ENCODE measurements around the gene HTRA1.

HTRA1 gene

GRCh38 chr10:122499491-122499941, 38.2 kb downstream of the HTRA1 start:
- H3K9ac ChIP-seq (ENCODE audit: low read depth, low read length), result no peak overlapping the region
- no peak overlapping the region for H3K4me3 ChIP-seq (ENCODE audit: low read length)
- H3K36me3 ChIP-seq (ENCODE audit: insufficient read depth, low read depth, low read length), result no peaks in the 10 kb centered on the region
- no peaks in the 10 kb centered on the region for H3K27me3 ChIP-seq (ENCODE audit: insufficient read depth, low read length)
- no peaks in the 10 kb centered on the region for H3K4me1 ChIP-seq (ENCODE audit: insufficient read depth, low read length)
- no peaks in the 10 kb centered on the region for H3K9me3 ChIP-seq (ENCODE audit: insufficient read depth, low read depth, low read length)
- H3K27ac ChIP-seq (ENCODE audit: low read length), result no peak overlapping the region

DNA sequence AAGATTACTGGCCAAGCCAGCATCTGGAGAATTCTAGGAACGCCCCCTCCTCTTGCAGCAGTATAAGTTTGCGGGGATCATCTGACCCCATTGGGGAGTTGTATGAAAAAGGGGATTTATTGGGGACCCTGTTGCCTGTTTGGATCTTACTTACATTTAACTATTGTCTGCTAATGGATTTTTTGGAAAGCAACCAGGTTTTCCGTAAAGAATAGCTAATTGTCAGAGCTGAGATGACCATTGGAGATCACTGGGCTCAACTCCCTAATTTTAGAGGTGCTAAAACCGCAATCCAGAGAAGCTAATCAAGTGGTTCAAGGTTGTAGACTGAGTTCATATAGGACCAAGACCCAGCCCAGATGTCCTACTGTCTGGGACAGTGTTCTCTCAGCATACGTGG, 38.8 kb downstream of the HTRA1 start:
- no peak overlapping the region for H3K9ac ChIP-seq (ENCODE audit: low read depth, low read length)
- H3K9me3 ChIP-seq (ENCODE audit: insufficient read depth, low read depth, low read length), result no peaks in the 10 kb centered on the region
- H3K27me3 ChIP-seq (ENCODE audit: insufficient read depth, low read length), result no peaks in the 10 kb centered on the region
- no peak overlapping the region for H3K4me3 ChIP-seq (ENCODE audit: low read length)
- no peaks in the 10 kb centered on the region for H3K4me1 ChIP-seq (ENCODE audit: insufficient read depth, low read length)
- H3K36me3 ChIP-seq (ENCODE audit: insufficient read depth, low read depth, low read length), result no peaks in the 10 kb centered on the region
- no peak overlapping the region for H3K27ac ChIP-seq (ENCODE audit: low read length)

DNA sequence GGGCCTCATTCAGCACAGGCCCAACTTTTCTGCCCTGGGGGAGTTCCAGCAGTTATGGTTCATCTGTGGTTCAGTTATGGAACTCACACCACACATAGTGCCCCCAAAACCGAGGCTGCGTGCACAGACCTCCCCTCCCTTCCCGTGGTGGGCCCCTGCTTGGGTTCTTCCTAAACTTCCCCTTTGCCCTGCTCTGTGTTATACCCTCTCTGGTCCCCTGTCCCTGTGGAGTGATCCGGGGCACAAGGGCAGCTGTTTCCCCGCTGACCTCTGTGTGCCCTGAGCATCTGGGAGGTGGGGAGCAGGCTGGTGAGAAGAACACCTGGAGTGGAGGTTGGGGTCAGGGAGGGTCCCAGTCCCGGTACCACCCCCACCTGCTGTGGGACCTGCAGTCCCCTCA, 39.4 kb downstream of the HTRA1 start:
- Histone ChIP-seq H3K4me3 (ENCODE audit: low read length) (no peak overlapping the region), H3K36me3 (ENCODE audit: insufficient read depth, low read depth, low read length) (no peaks in the 10 kb centered on the region), H3K4me1 (ENCODE audit: insufficient read depth, low read length) (no peaks in the 10 kb centered on the region), H3K9me3 (ENCODE audit: insufficient read depth, low read depth, low read length) (no peaks in the 10 kb centered on the region), H3K27ac (ENCODE audit: low read length) (no peak overlapping the region), H3K9ac (ENCODE audit: low read depth, low read length) (no peak overlapping the region), H3K27me3 (ENCODE audit: insufficient read depth, low read length) (no peaks in the 10 kb centered on the region)

DNA sequence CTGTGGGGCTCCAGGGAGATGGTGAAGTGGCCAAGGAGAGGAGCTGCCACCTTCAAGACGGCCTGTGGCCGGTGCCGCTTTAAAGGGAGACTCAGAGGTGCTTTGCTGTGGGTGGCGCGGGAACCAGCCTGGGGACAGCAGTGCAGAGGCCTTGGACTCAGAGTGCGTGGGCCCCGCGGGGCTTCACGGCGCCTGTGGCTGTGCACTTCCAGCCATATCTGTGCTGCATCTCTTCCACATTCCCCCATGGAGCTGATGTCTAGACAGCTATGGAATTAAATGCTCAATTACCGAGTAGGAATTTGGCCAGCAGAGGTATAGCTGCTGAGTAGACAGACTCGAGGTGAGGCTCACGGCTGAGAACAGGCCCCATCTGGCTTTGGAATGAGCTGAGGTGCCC, 41.7 kb downstream of the HTRA1 start:
- Histone ChIP-seq H3K27me3 (ENCODE audit: insufficient read depth, low read length) (no peaks in the 10 kb centered on the region), H3K9me3 (ENCODE audit: insufficient read depth, low read depth, low read length) (no peaks in the 10 kb centered on the region), H3K4me1 (ENCODE audit: insufficient read depth, low read length) (no peaks in the 10 kb centered on the region), H3K9ac (ENCODE audit: low read depth, low read length) (no peak overlapping the region), H3K36me3 (ENCODE audit: insufficient read depth, low read depth, low read length) (no peaks in the 10 kb centered on the region), H3K27ac (ENCODE audit: low read length) (no peak overlapping the region), H3K4me3 (ENCODE audit: low read length) (no peak overlapping the region)

- Histone ChIP-seq H3K4me3 (ENCODE audit: low read length) (no peak overlapping the region), H3K27me3 (ENCODE audit: insufficient read depth, low read length) (no peaks in the 10 kb centered on the region), H3K27ac (ENCODE audit: low read length) (no peak overlapping the region), H3K36me3 (ENCODE audit: insufficient read depth, low read depth, low read length) (no peaks in the 10 kb centered on the region), H3K9me3 (ENCODE audit: insufficient read depth, low read depth, low read length) (no peaks in the 10 kb centered on the region), H3K4me1 (ENCODE audit: insufficient read depth, low read length) (no peaks in the 10 kb centered on the region), H3K9ac (ENCODE audit: low read depth, low read length) (no peak overlapping the region)
These were observed 42.7 kb downstream of the HTRA1 start for GRCh38 chr10:122503886-122504609.

GRCh38 chr10:122504610-122504950, 43.2 kb downstream of the HTRA1 start:
- Histone ChIP-seq H3K4me1 (ENCODE audit: insufficient read depth, low read length) (no peaks in the 10 kb centered on the region), H3K27ac (ENCODE audit: low read length) (no peak overlapping the region), H3K36me3 (ENCODE audit: insufficient read depth, low read depth, low read length) (no peaks in the 10 kb centered on the region), H3K9me3 (ENCODE audit: insufficient read depth, low read depth, low read length) (no peaks in the 10 kb centered on the region), H3K27me3 (ENCODE audit: insufficient read depth, low read length) (no peaks in the 10 kb centered on the region), H3K9ac (ENCODE audit: low read depth, low read length) (no peak overlapping the region), H3K4me3 (ENCODE audit: low read length) (no peak overlapping the region)

DNA sequence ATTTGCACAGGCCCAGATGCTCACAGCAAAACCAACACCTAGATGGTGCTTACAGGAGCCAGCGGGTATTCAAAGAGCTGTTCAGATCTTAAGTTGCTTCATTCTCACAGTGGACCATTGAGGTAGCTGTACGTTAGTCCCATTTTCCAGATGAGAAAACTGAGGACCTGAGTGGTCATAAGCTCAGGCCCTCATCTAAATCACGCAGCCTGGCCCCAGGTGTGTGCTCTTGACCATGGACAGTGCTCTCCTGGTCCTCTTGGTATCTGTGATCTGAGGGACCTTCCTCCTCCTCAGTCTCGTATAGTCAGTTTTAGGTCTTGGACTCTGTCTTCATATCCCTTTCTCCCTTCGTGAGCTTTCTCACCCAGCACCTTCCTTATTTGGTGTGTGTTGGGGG, 43.7 kb downstream of the HTRA1 start:
- Histone ChIP-seq H3K27me3 (ENCODE audit: insufficient read depth, low read length) (no peaks in the 10 kb centered on the region), H3K4me1 (ENCODE audit: insufficient read depth, low read length) (no peaks in the 10 kb centered on the region), H3K27ac (ENCODE audit: low read length) (no peak overlapping the region), H3K9me3 (ENCODE audit: insufficient read depth, low read depth, low read length) (no peaks in the 10 kb centered on the region), H3K9ac (ENCODE audit: low read depth, low read length) (no peak overlapping the region), H3K36me3 (ENCODE audit: insufficient read depth, low read depth, low read length) (no peaks in the 10 kb centered on the region), H3K4me3 (ENCODE audit: low read length) (no peak overlapping the region)

- Histone ChIP-seq H3K27me3 (ENCODE audit: insufficient read depth, low read length) (no peaks in the 10 kb centered on the region), H3K36me3 (ENCODE audit: insufficient read depth, low read depth, low read length) (no peaks in the 10 kb centered on the region), H3K9ac (ENCODE audit: low read depth, low read length) (no peak overlapping the region), H3K4me1 (ENCODE audit: insufficient read depth, low read length) (no peaks in the 10 kb centered on the region), H3K27ac (ENCODE audit: low read length) (no peak overlapping the region), H3K4me3 (ENCODE audit: low read length) (no peak overlapping the region), H3K9me3 (ENCODE audit: insufficient read depth, low read depth, low read length) (no peaks in the 10 kb centered on the region)
These were observed 44.7 kb downstream of the HTRA1 start for GRCh38 chr10:122505885-122506645.

- Histone ChIP-seq H3K27ac (ENCODE audit: low read length) (no peak overlapping the region), H3K4me1 (ENCODE audit: insufficient read depth, low read length) (no peaks in the 10 kb centered on the region), H3K27me3 (ENCODE audit: insufficient read depth, low read length) (no peaks in the 10 kb centered on the region), H3K9me3 (ENCODE audit: insufficient read depth, low read depth, low read length) (no peaks in the 10 kb centered on the region), H3K36me3 (ENCODE audit: insufficient read depth, low read depth, low read length) (no peaks in the 10 kb centered on the region), H3K9ac (ENCODE audit: low read depth, low read length) (no peak overlapping the region), H3K4me3 (ENCODE audit: low read length) (no peak overlapping the region)
These were observed 46.3 kb downstream of the HTRA1 start for GRCh38 chr10:122507616-122508015.

DNA sequence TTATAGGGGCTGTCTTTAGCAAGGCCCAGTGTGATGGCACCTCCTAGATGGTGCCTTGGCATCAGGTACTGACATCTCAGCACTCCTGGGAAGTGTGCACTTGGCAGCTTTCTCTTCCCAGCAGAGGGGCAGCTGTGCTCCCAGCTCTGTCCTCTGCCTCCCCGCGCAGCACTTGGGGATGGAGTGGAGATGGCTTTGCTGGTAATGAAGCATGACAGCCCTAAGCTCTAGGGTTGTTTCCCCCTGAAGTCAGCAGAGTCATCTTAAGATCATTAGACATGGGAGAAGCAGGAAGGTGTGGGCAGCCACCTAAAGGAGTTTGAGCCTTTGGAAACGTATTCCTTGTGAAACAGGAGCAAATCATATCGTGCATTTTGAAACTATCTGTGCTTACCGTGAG, 46.7 kb downstream of the HTRA1 start:
- no peaks in the 10 kb centered on the region for H3K27me3 ChIP-seq (ENCODE audit: insufficient read depth, low read length)
- no peaks in the 10 kb centered on the region for H3K4me1 ChIP-seq (ENCODE audit: insufficient read depth, low read length)
- no peak overlapping the region for H3K4me3 ChIP-seq (ENCODE audit: low read length)
- no peaks in the 10 kb centered on the region for H3K36me3 ChIP-seq (ENCODE audit: insufficient read depth, low read depth, low read length)
- no peak overlapping the region for H3K27ac ChIP-seq (ENCODE audit: low read length)
- H3K9ac ChIP-seq (ENCODE audit: low read depth, low read length), result no peak overlapping the region
- H3K9me3 ChIP-seq (ENCODE audit: insufficient read depth, low read depth, low read length), result no peaks in the 10 kb centered on the region

- Histone ChIP-seq H3K27ac (ENCODE audit: low read length) (no peak overlapping the region), H3K9me3 (ENCODE audit: insufficient read depth, low read depth, low read length) (no peaks in the 10 kb centered on the region), H3K36me3 (ENCODE audit: insufficient read depth, low read depth, low read length) (no peaks in the 10 kb centered on the region), H3K9ac (ENCODE audit: low read depth, low read length) (no peak overlapping the region), H3K27me3 (ENCODE audit: insufficient read depth, low read length) (no peaks in the 10 kb centered on the region), H3K4me3 (ENCODE audit: low read length) (no peak overlapping the region), H3K4me1 (ENCODE audit: insufficient read depth, low read length) (no peaks in the 10 kb centered on the region)
These were observed 48.0 kb downstream of the HTRA1 start for GRCh38 chr10:122509323-122509722.

DNA sequence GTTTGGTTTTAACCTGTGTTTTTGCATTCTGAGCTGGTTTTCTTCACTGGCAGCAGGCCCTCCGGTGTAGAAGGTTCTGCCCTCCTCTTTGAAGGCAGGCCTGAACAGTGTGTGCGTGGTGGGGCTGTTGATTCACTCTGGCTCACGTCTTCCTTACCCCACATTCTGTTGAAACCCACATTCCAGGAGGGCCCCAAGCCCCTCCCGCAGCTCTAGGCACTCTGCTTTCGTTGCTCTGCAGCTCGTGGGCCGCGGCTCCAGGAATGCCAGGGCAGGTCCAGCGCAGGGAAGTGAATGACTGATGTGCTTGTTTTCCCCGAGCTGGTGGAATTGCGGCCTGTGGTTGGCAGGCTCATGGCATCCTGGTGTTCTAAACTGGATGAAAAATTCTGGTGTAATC, 49.0 kb downstream of the HTRA1 start:
- H3K36me3 ChIP-seq (ENCODE audit: insufficient read depth, low read depth, low read length), result no peaks in the 10 kb centered on the region
- H3K27ac ChIP-seq (ENCODE audit: low read length), result no peak overlapping the region
- no peak overlapping the region for H3K9ac ChIP-seq (ENCODE audit: low read depth, low read length)
- no peaks in the 10 kb centered on the region for H3K4me1 ChIP-seq (ENCODE audit: insufficient read depth, low read length)
- no peak overlapping the region for H3K4me3 ChIP-seq (ENCODE audit: low read length)
- no peaks in the 10 kb centered on the region for H3K27me3 ChIP-seq (ENCODE audit: insufficient read depth, low read length)
- no peaks in the 10 kb centered on the region for H3K9me3 ChIP-seq (ENCODE audit: insufficient read depth, low read depth, low read length)

Measured in iPS-20b (cell line).